Activated naive CD8-positive, alpha-beta T cell (primary cell): Measurements from ENCODE around the gene IQGAP1.
"Not testable (repeated sequence)": the region's sequence is repeated elsewhere in the genome, so short reads cannot be mapped to it uniquely, and the experiment has no call there.

Source experiments
- H3K27ac Mint-ChIP-seq: one replicate; pipeline ENCODE4 v1.8.0; 2021; ENCODE audit warnings: mixed read lengths
- H3K27me3 Mint-ChIP-seq: one replicate; pipeline ENCODE4 v1.8.0; 2021; ENCODE audit warnings: mixed read lengths
- H3K36me3 Mint-ChIP-seq: one replicate; pipeline ENCODE4 v1.8.0; 2021; ENCODE audit warnings: mixed read lengths
- H3K4me1 Mint-ChIP-seq: one replicate; pipeline ENCODE4 v1.8.0; 2021; ENCODE audit warnings: low read depth, mixed read lengths
- H3K4me3 Mint-ChIP-seq: one replicate; pipeline ENCODE4 v1.8.0; 2021; ENCODE audit warnings: mild to moderate bottlenecking, mixed read lengths
- H3K9me3 Mint-ChIP-seq: one replicate; pipeline ENCODE4 v1.8.0; 2021; ENCODE audit warnings: low read depth, mixed read lengths

The IQGAP1 gene

DNA sequence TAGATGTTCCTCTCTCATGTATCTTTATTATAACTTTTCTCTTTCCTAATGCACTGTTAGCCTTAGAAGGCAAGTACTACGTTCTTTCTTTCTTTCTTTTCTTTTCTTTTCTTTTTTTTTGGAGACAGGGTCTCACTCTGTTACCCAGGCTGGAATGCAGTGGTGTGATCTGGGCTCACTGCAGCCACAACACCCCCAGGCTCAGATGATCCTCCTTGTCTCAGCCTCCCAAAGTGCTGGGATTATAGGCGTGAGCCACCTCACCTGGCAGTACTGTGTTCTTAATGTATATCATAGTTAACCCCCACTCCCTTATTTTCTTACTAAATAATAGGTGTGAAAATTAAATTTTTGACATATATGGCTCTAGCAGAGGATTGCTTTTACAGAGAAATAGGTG, 23.1 kb downstream of the IQGAP1 start:
- Mint-ChIP-seq H3K27me3 (no peaks in the 10 kb centered on the region), H3K4me3 (no peak overlapping the region), H3K9me3 (no peaks in the 10 kb centered on the region), H3K4me1 (peaks cover 81% of the 10 kb centered on the region), H3K36me3 (peaks cover 13% of the 10 kb centered on the region), H3K27ac (peak overlapping the region; percentile 43)

DNA sequence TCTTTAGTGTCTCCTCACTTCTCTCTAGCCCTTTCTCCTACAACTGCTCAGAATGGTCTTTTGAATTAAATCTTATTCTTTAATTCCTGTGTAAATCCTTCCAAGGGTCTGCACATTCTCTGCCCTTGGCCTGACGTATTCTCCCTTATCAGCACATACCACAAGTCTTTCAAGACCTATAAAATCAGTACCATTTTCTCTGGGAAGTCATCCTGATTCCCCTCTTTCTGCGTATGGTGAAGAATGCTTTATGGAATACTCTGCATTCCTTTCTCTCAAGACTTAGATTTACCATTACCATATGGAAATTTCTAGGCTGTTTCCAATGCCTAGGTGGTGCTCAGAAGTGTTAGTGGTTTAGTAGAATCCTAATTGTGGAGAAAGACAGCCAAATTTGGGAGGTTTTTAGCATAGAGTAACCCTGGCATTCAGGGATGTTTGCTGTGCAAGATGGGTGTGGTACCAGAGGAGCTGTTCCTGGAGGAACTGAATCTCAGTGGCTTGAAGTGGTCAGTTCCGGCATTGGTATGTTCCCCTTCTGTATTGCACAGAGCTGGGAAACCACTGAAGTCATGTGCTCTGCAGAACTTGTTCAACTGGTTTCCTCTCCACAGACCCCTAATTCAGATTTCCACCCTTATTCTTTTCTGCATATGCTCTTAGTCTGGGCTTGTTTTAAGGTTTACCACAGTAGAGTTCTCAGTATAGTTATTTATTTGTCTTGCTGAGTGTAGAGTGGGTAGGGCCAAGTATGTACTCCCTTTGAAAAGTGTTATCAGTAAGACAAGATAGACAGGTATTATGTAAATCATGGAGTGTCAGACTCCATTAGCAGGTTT, 24.5 kb downstream of the IQGAP1 start:
- Mint-ChIP-seq H3K27ac (peak overlapping the region; percentile 91), H3K9me3 (no peaks in the 10 kb centered on the region), H3K27me3 (no peaks in the 10 kb centered on the region), H3K4me3 (peak overlapping the region; percentile 60), H3K36me3 (peaks cover 18% of the 10 kb centered on the region), H3K4me1 (peaks cover 76% of the 10 kb centered on the region)

DNA sequence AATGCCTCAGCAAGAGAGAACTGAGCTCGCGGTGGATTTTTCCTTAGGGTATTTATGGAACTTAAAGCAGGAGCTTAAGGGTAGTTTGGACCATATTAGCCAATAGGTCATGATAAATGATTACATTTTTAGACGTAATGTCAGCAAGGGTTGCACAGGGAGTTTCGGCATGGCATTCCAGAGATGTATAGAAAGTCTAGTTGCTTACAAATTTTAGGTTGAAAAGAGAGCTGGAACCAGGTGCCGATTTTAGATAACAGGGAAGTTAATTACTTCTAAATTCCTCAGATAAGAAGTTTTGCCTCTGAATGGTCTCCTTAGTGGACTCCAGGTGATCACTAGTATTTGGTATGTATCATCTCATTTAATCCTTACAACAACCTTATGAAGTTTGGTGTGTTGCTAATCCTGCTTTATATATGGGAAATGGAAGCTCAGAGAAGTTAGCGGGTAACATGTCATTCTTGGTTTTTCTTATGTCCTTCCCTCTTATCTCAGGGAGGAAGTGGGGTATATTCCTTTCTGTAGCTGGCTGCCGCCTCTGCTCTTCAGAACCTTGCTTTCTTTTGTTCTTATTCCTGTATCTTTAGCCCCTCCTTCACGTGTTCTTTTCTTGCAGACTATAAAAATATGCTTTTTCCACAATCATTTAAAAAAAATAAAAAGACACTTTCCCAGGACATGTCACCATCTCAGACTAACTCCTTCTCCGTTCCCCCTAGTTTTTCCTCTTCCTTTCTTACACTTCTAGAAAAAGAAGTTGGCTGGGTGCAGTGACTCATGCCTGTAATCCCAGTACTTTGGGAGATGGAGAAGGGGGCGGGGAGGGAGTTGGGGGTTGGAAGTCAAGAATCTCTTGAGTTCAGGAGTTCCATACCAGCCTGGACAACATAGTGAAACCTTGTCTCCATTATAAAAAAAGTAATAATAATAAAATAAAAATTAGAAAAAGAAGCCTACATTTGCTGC, 25.7 kb downstream of the IQGAP1 start:
- Mint-ChIP-seq H3K27me3 (no peaks in the 10 kb centered on the region), H3K4me3 (peak overlapping the region; percentile 60), H3K4me1 (peaks cover 75% of the 10 kb centered on the region), H3K36me3 (peaks cover 18% of the 10 kb centered on the region), H3K27ac (peak overlapping the region; percentile 91), H3K9me3 (no peaks in the 10 kb centered on the region)

DNA sequence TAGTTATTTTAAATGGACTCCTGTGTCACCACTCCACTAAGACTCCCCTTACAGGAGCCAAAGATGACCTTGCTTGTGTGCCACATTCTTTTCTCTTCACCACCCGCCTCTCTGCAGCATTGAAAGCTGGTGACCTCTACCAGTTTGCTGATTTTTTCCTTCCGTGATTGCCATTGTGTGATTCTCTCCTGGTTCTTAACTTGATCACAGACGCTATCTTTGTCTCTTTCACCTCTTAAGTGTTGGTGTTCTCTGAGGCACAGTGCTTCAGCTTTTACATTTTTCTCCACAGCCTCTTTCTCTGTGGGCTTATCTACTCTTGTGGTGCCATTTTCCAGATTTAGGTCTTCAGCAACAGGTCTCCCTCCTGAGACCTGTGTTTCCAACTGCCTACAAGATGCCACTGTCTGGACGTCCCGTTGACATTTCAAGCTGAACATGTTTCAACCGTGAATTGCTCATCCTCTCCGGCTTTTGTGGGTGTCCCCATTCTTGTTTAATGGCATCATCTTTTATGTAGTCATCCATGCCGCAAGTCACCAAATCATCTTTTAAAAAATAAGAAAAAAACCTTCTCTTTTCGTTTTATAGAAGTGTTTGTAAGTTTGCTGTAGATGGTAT, 26.5 kb downstream of the IQGAP1 start:
- H3K27ac Mint-ChIP-seq: peak overlapping the region; percentile 94
- peak overlapping the region; percentile 75 for H3K4me3 Mint-ChIP-seq
- no peaks in the 10 kb centered on the region for H3K27me3 Mint-ChIP-seq
- peaks cover 80% of the 10 kb centered on the region for H3K4me1 Mint-ChIP-seq
- H3K9me3 Mint-ChIP-seq: no peaks in the 10 kb centered on the region
- peaks cover 17% of the 10 kb centered on the region for H3K36me3 Mint-ChIP-seq

DNA sequence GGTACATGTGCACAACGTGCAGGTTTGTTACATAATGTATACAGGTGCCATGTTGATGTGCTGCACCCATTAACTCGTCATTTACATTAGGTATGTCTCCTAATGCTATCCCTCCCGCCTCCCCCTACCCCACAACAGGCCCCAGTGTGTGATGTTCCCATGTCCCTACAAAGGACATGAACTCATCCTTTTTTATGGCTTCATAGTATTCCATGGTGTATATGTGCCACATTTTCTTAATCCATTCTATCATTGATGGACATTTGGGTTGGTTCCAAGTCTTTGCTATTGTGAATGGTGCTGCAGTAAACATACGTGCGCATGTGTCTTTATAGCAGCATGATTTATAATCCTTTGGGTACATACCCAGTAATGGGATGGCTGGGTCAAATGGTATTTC, 28.0 kb downstream of the IQGAP1 start:
- H3K9me3 Mint-ChIP-seq, H3K27me3 Mint-ChIP-seq, H3K4me3 Mint-ChIP-seq, H3K27ac Mint-ChIP-seq: not testable (repeated sequence)
- H3K4me1 Mint-ChIP-seq: peaks cover 82% of the 10 kb centered on the region
- H3K36me3 Mint-ChIP-seq: peaks cover 11% of the 10 kb centered on the region

DNA sequence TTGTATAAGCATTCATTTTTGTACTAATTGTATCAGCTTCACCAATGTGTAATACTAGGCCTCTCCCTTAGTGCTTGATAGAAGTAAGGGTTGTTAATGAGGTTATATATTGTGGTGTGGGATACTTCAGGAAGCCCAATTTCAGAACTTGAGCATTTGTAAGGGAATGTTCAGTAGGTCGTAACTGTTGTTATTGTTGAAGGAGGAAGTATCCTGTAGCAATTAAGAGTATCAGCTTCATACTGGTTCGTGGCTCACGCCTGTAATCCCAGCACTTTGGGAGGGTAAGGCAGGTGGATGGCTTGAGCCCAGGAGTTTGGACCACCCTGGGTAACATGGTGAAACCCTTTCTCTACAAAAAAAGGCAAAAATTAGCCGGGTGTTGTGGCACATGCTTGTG, 30.6 kb downstream of the IQGAP1 start:
- no peaks in the 10 kb centered on the region for H3K9me3 Mint-ChIP-seq
- peaks cover 11% of the 10 kb centered on the region for H3K36me3 Mint-ChIP-seq
- H3K27ac Mint-ChIP-seq: peak overlapping the region; percentile 97
- peak overlapping the region; percentile 27 for H3K4me3 Mint-ChIP-seq
- H3K27me3 Mint-ChIP-seq: no peaks in the 10 kb centered on the region
- H3K4me1 Mint-ChIP-seq: peaks cover 70% of the 10 kb centered on the region

DNA sequence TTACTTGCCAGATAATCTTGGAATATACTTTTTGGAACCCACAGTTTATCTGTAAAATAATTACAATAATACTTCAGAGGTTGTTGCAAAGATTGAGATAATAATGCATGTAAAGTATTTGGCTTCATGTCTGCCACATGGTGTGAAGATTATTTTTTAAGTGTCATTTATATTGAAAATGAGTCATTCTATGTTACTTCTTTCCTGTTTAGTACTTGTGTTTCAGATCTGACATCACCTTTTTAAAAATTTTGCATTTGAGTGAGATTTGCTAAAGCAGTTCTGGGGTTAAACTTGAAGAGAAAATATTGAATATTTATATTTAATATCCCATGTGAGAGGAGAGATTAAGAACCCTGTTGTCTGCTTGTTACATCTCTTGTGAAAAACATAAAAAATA, 31.2 kb downstream of the IQGAP1 start:
- H3K27ac Mint-ChIP-seq: peak overlapping the region; percentile 97
- peak overlapping the region; percentile 75 for H3K4me3 Mint-ChIP-seq
- H3K4me1 Mint-ChIP-seq: peaks cover 69% of the 10 kb centered on the region
- H3K36me3 Mint-ChIP-seq: peaks cover 11% of the 10 kb centered on the region
- no peaks in the 10 kb centered on the region for H3K9me3 Mint-ChIP-seq
- no peaks in the 10 kb centered on the region for H3K27me3 Mint-ChIP-seq

DNA sequence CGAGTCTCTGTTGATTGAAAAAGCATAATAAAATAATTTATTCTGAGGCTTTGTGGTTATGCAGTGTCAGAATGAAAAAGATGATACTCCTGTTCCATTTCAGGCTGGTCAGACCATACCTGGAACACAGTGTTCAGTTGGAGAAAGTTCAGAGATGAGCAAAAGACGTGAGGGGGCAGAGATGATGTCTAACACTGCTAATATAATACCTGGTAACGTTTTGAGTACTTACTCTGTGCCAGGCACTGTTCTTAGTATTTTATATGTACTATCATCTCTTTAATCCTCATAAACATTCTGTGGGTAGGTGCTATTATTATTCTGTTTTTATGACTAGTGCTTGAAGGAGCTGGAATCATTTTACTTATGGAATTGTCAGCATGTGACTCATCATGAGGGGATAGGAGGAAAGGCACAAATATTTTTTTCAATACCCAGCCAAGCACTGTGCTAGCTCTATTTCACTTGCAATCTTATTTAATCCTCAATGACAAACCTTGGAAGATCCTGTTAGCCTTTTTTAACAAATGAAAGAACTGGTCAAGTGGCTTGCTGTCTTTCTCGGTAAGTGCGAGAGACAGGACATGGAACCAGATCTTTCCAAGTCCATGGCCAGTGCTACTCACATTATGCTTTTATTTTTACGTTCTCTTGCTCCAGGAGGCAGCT, 31.8 kb downstream of the IQGAP1 start:
- peak overlapping the region; percentile 97 for H3K27ac Mint-ChIP-seq
- H3K4me3 Mint-ChIP-seq: peak overlapping the region; percentile 75
- H3K27me3 Mint-ChIP-seq: no peaks in the 10 kb centered on the region
- H3K36me3 Mint-ChIP-seq: peaks cover 11% of the 10 kb centered on the region
- no peaks in the 10 kb centered on the region for H3K9me3 Mint-ChIP-seq
- H3K4me1 Mint-ChIP-seq: peaks cover 64% of the 10 kb centered on the region

DNA sequence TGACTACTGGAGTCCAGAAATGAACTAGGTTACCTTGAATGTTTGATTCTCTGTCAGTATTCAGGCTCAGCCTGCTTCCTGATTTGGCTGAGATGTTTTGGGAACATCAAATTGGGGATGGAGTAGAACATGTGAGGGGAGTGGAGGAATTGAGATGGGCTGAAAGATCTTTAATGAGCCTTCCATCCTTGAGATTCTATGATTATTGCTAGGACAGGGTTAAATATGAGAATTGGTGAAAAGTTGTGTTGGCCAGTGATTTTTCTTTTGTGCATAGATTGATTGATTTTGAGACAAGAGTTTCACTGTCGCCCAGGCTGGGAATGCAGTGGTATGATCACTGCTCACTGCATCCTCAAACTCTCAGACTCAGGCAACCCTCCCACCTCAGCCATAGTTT, 32.4 kb downstream of the IQGAP1 start:
- no peaks in the 10 kb centered on the region for H3K27me3 Mint-ChIP-seq
- H3K9me3 Mint-ChIP-seq: no peaks in the 10 kb centered on the region
- peaks cover 11% of the 10 kb centered on the region for H3K36me3 Mint-ChIP-seq
- peaks cover 65% of the 10 kb centered on the region for H3K4me1 Mint-ChIP-seq
- H3K4me3 Mint-ChIP-seq: peak overlapping the region; percentile 75
- peak overlapping the region; percentile 97 for H3K27ac Mint-ChIP-seq

DNA sequence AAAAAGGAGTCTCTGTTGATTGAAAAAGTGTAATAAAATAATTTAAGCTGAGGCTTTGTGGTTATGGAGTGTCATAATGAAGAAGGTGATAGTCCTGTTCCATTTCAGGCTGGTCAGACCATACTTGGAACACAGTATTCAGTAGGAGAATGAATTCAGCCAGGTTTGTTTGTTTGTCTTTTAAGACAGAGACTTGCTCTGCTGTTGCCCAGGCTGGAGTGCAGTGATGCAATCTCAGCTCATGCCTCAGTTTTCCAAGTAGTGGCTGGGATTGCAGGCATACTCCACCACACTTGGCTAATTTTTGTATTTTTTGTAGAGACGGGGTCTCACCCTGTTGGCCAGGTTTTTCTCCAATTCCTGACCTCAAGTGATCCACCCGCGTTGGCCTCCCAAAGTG, 33.5 kb downstream of the IQGAP1 start:
- H3K4me3 Mint-ChIP-seq: no peak overlapping the region
- H3K27ac Mint-ChIP-seq: peak overlapping the region; percentile 54
- no peaks in the 10 kb centered on the region for H3K27me3 Mint-ChIP-seq
- H3K9me3 Mint-ChIP-seq: no peaks in the 10 kb centered on the region
- H3K4me1 Mint-ChIP-seq: peaks cover 64% of the 10 kb centered on the region
- H3K36me3 Mint-ChIP-seq: peaks cover 8% of the 10 kb centered on the region

DNA sequence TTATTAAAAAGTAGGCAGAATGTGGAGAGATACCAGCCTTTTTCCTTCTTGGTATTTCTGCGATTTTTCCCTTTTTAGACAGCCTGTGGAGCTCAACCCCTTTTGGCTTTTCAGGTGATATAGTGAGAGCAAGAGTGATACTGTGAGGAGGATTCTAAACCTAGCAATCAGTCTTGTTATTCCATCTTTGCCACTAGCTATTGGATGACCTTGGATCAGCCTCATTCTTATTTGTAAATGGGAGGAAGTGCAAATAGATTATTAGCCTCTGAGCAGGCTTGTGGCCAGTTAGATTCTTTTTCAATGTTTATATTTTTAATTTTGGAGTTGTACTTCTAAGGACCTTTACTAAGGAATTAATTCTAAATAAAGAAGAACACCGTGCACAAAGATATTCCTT, 34.0 kb downstream of the IQGAP1 start:
- Mint-ChIP-seq H3K4me3 (no peak overlapping the region), H3K36me3 (peaks cover 5% of the 10 kb centered on the region), H3K27ac (peak overlapping the region; percentile 54), H3K27me3 (no peaks in the 10 kb centered on the region), H3K9me3 (no peaks in the 10 kb centered on the region), H3K4me1 (peaks cover 59% of the 10 kb centered on the region)

DNA sequence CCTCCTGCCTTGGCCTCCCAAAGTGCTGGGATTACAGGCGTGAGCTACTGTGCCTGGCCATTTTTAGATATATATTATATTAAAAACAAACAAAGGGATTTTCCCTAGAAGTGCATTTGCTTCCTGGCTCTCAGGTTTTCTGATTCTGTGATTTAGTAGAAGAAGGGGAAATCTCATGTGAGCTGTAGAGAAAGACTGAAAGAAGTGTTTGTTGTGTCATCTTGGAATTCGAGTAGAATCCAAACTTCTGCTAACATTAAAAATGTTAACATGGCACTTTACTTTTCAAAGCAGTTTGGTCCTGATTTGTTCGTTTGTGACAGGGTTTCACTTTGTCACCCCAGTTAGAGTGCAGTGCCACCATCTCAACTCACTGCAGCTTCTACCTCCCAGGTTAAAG, 34.9 kb downstream of the IQGAP1 start:
- peak overlapping the region; percentile 12 for H3K27ac Mint-ChIP-seq
- no peaks in the 10 kb centered on the region for H3K27me3 Mint-ChIP-seq
- H3K4me1 Mint-ChIP-seq: peaks cover 53% of the 10 kb centered on the region
- H3K4me3 Mint-ChIP-seq: no peak overlapping the region
- H3K9me3 Mint-ChIP-seq: no peaks in the 10 kb centered on the region
- H3K36me3 Mint-ChIP-seq: peaks cover 3% of the 10 kb centered on the region

DNA sequence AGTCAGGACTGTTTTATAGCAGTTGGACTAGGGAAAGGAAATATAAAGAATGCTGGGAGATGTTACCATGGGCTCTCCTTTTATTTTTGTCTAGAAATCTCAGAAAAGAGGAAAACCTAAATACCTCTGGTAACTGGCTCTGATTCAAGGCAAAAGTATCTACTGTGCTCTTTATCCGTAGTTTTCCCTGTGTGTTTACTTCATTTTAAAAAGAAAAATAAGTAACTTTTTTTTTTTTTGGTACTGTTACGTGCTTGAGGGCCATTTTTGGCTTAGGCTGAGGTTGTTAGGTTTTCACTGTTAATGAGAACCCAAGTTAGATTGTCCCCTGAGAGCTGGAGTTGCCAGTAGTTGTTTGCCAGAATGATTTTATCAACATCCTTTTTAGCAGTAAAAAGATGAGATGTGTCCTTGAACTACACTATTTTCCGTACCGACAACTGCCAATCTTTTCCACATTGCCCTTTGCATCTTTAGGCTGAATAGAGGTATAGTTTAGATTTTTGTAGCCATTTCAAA, 35.8 kb downstream of the IQGAP1 start:
- no peaks in the 10 kb centered on the region for H3K9me3 Mint-ChIP-seq
- no peaks in the 10 kb centered on the region for H3K27me3 Mint-ChIP-seq
- H3K4me3 Mint-ChIP-seq: no peak overlapping the region
- peaks cover 3% of the 10 kb centered on the region for H3K36me3 Mint-ChIP-seq
- peak overlapping the region; percentile 23 for H3K27ac Mint-ChIP-seq
- H3K4me1 Mint-ChIP-seq: peaks cover 45% of the 10 kb centered on the region

DNA sequence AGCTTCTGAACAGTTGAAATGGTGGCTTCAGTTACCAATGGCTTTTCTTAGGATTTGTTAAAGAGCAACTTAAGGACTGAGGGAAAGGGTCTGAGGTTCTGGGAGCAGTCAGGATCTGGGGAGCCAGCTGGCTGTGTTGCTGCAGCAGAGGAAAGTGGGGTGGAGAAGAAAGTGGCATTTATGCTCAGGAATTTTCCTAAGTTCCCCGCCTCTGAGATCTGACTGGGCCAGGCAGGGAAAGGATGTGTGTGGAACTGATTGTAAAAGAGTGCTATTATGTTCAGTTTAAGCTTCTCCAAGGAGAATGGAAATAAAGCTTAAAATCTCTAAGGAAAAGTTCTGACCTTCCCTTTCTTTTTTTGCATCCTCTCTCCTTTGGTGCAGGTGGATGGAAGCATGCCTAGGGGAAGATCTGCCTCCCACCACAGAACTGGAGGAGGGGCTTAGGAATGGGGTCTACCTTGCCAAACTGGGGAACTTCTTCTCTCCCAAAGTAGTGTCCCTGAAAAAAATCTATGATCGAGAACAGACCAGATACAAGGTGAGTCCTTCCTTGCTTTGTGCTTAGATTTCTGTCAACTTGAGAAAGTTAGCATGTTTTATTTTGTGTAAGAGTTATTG, 37.8 kb downstream of the IQGAP1 start:
- peaks cover 31% of the 10 kb centered on the region for H3K4me1 Mint-ChIP-seq
- H3K27ac Mint-ChIP-seq: no peak overlapping the region
- no peak overlapping the region for H3K4me3 Mint-ChIP-seq
- no peaks in the 10 kb centered on the region for H3K9me3 Mint-ChIP-seq
- no peaks in the 10 kb centered on the region for H3K27me3 Mint-ChIP-seq
- H3K36me3 Mint-ChIP-seq: peaks cover 3% of the 10 kb centered on the region
